Activated naive CD4-positive, alpha-beta T cell treated with Interleukin-2 at 50 U/mL for 16 hours (primary cell): ENCODE measurements around the gene MATR3.

Experiments used
- DNase-seq: peaks from one replicate; pipeline ENCODE4 v3.0.0-alpha.2; 2020

Gene MATR3

DNA sequence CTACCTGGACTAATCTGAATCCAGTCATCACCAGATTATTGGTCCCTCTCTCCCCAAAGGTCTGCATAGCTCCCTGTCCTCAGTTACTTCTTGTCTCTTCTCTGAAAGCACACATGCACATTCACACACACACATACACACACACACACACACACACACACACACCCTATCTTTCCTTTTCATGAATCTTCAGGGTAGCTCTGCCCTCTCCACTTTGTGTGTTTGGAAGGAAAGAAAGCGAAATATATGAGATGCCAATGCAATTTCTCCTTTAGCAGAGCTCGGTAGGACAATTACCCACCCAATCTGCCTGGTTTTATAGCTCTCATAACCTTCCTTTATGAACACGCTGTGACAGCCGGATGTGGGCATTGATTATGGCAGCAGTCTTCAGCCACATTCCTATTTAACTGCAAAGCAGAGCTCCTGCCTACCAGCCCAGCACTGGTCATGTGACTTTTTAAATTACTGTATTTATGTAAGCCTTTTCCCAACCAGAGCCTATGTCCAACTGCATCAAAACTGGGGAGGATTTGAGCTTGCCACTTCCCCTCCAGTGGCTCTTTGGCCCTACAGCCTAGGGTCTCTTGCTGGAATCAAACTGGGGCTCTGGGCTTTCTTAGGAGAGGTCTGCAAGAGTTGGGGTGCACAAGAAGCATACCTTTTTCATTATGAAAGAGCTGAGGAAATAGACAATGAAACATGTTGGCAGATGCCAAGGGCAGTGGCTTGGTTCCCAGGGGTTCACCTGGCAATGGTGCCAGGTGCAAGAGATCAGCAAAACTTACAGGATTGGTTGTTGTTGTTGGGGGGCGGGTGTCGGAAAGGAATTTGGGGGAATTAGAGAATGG is 20.8 kb upstream of the MATR3 start:
- peak; percentile 22 for DNase-seq

DNA sequence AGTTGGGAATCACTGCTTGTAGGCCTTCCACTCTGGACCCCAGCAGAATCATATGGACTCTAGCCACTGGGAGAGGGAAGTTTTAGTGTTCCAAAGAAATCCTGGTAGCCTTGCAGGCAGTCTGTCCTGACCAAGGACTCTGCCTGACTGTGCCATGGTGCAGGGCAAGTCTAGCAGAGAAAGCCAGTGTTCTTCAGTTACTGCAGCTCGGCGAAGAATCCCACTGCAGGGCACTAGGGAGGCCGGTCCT is 20.3 kb upstream of the MATR3 start:
- DNase-seq: no peak

DNA sequence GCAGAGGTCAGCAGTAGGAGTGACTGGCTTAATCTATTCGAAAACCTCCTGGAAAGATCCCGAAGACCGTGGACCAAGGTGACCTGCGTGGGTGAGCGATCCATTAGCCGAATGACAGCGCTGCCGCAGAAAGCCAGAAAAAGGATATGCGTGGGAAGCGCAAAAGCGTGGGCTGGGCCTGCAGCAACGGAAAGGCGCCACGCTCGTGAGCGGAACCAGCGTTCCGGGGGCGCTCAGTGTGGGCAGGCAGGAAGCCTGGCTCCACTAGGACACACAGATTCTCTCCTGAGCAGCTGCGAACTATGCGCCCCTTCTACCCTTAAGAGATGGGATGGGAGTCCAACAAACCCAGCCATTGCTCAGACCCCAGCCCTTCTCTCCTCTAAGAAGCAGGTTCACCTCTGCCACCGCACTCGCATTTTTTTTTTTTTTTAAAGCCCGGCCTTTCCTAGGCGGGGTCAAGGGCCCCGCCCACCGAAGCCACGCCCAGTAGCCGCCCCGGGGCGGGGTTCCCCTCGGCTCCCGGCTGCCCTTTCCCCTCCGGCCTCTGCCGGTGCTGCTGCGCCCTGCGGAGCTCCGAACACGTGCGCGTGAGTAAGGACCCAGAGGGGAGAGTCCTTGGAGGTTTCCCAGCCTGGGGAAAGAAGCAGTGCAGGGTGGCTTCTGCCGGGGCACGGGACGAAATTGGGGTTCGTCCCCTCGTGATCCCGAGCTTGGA is 19.8 kb upstream of the MATR3 start:
- DNase-seq: peak; percentile 88

DNA sequence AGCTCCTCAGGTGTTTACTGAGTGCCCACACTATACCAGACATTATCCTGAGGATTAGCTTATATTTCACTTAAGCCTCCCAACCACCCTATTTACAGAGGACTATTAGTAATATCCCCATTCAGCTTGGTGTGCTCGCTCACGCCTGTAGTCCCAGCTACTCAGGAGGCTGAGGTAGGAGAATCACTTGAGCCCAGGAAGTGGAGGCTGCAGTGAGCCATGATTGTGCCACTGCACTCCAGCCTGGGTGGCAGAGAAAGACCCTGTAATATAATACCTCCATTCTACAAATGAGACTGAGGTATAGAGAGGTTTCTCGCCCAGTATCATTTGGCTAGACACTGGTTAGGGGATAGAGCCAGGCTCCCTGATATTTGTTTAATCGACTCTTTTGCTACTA is 18.0 kb upstream of the MATR3 start:
- DNase-seq: no peak

DNA sequence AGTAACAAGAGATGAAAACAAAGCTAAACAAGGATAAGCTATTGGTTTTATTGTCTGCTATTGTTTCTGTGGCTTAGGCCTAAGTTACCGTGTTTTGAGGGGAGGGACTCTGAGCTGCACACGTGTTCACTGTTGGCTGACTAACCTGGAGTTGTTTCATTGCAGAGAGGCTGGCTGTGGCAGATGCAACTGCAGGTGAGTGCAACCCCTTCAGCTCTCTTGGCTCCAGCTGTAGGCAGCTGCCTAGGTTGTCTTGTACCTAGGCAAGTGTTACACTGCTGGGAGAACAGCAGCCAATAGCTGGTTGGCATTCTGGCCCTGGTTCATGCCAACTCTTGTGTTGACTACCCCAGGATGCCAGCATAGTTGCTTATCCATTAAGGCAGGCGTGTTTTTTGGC is 17.6 kb upstream of the MATR3 start:
- no peak for DNase-seq

DNA sequence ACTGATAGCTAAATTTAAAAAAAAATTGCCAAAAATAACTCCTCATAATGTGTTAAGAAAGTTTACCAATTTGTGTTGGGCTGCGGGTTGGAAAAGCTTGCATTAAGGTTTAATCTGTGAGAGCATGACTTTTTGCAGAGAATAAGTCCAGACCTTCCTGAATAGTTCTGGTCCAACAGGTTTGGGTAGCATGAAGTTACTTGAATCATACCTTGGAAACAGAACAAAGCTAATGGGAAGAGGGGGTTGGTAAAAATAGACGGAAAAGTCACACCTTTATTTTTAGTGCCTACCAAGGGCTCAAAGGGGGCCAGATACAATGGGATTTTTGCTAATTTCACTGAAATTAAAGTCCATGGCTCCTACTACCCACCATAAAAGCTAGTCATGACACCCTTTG is 17.1 kb upstream of the MATR3 start:
- DNase-seq: no peak

DNA sequence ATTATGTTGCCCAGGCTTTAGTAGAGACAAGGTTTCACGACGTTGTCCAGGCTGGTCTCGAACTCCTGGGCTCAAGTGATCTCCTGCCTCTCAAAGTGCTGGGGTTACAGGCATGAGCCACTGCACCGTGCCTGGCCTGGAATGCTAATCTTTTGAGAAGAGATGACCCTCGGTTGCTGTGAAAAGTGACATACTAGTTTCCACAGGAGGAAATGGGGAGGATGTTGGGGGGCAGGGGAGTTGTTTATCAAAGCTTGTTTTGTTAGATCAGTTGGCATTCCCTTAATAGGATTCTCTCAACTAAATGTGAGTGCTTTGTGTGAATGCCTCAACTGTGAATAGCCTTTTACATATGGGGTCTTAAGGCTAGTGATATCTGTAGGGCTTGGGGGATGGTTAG is 16.4 kb upstream of the MATR3 start:
- no peak for DNase-seq

DNA sequence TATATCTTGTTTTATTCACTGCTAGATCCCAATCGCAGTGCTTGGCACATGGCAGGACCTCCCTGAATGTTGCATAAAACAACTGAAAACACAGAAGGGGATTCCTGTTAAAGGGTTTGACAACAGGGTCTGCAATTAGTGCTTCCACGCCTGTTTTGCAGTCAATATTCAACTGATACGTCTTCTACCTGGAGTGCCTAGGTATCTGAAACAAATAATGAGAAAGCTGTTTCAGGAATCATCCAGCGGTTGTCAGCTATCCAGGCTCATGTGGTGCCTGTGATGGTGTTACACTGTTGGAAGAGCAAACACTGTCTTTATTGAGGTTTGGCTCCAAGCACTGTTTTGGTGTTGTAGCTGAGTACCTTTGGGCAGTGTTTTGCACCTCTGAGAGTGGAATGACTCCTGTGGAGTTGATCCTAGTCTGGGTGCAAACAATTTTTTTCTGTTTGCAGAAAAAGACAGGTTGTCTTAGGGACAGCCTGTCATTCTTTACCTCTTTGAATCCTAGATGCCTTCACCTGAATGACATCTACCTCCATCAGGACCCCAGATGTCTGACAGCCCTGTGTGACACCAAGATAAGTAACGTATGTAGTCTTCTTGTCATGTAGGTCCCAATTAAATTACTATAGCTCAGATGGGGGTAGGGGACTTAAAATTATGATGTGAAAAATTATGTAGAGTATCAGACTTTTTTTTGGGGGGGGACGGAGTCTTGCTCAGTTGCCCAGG is 14.8 kb upstream of the MATR3 start:
- DNase-seq: no peak

DNA sequence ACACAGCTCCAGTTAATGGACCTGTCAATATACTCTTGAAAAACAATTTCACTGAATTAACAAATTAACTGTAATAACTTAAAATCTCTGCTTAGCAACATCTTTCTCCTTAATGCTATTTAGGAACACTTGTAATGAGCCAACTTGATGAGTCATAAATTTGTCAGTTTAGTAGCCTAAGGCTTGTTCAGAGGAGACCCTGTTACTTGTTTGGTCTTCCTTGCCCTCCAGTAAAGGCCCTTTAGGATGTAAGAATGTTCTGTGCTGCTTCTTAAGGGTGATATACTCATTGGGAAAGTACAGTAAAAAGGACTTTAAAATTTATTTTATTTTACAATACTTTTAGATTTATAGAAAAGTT is 11.4 kb upstream of the MATR3 start:
- DNase-seq: no peak

DNA sequence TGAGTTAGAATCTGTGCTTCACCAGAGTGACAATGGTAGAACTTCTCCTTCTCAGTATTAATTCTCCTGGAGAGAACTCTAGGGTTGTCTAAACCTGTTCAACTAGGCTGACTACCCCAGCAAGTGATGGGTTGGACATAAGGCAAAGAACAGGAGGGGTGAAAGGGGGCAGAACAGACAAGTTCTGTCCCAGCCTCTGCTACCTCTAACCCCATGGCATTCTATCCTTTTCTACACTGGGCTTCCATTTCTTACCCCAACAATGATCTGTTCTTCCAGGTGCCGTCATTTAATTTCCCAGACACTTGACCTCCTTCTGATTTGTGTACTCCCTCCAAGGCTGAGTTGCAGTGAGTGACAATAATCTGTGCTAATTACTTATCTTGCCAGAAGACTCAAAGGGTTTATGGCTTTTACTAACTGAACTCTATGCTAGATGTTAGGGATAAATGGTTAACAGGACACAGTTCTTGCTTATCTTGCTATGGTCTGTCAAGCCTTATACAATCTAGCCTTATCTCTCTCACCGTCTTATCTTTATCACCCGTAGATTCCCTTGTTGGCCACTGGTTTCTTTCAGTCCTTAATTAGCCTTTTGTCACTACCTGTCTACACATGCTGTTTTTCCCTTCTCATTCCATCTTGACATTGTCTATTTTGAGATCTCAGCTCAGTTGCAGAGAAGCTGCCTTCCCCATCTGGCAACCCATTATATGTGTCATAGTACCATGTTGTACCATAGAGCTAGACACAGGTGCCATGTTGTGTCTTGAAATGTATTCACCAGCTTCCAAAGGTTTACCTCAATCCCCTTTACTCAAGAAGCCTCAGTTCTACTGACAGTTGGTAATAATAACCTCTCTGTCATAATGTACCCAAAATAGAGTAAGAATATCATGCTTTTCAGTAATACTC is 10.0 kb upstream of the MATR3 start:
- no peak for DNase-seq

DNA sequence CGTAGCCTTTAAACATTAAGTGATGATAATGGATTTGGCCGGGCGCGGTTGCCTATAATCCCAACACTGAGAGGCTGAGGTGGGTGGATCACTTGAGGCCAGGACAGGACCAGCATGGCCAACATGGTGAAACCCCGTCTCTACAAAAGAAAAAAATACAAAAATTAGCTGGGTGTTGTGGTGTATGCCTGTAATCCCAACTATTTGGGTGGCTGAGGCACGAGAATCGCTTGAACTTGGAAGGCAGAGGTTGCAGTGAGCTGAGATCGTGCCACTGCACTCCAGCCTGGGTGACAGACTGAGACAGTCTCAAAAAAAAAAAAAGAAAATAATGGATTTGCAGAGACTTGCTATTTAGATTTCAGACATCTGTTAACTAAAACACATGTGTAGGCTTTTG is 9.2 kb upstream of the MATR3 start:
- DNase-seq: no peak

DNA sequence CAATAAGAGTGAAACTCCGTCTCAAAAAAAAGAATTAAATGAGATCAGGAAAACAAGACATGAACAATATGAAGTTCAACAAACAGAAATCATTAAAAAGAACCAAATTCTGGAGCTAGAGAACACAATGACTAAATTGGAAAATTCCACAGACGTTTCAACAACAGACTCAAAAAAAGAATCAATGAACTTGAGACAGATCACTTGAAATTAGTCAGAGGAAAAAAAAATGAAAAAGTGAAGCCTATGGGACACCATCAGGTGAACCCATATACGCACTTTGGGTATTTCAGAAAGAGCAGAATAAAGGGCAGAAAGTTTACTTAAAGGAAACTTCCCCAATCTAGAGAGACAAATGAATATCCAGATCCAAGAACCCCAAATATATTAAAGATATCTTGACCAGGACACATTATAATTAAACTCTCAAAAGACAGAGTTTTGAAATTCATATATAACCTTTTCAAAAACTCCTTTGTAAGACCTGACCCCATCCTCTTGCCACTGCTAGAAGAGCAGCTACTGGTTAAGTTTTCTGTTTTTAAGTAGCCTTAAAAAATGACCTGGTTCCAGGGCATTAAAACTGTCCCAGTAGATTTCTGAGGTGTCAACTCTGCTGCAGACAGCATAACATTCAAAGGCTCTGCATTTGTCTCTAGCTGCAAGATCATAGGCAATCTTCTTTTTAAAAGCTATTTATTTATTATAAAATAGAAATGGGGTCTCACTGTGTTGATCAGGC is 7.7 kb upstream of the MATR3 start:
- DNase-seq: no peak

DNA sequence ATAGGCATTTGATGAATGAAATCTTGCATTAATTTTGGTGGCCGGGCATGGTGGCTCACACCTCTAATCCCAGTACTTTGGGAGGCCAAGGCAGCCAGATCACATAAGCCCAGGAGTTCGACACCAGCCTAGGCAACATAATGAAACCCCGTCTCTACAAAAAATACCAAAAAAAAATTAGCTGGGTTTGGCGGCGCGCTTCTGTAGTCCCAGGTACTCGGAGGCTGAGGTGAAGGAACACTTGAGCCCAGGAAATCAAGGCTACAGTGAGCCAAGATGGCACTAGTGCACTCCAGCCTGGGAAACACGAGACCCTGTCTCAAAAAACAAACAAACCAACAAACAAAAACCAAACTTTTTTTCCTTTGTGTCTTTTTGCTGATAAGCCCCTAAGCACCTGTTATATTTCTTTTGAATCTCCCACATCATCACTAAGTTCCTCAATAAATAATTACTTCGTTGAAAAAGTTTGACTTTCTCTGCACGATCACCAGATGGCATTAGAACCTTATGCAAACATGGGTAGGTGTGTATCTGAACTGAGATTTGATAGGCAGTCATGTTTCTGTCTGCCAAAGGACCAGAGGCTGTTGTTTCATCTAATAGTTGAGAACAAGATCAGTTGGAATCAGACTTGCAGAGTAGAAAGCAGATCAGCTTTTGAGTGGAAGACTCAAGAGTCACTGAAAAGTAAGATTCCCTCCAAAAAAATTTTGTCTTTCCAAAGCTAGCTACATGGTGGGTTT is 5.5 kb upstream of the MATR3 start:
- no peak for DNase-seq

DNA sequence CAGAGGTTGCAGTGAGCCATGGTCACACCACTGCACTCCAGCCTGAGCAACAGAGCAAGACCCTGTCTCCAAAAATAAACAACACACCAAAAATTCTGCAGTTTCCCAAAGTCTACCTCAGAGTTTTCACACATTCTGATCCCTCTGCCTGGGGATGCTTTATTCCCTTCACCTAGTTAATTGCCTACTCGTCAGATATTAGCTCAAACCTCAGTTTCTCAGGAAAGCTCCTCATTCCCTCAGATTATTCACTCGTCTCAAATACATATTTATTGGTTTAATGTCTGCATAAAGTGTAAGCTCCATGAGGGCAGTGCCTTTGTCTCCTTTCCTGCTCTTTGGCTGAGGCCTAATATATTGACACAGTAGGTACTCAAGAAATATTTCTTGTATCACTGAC is 2.5 kb upstream of the MATR3 start:
- no peak for DNase-seq

DNA sequence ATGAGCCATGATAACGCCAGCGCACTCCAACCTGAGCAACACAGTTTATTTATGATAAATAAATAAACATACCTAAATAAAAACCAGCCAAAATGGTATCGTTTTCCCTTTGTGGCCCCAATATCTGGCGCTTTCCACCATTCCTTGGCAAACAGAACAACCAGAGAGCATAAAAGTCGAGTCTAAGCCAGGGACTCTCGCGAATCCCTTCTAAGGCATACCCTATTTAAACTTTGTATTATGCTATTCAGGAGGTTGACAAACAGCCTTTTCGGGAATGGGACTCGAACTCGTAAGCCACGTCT is 386 bp upstream of the MATR3 start:
- no peak for DNase-seq

DNA sequence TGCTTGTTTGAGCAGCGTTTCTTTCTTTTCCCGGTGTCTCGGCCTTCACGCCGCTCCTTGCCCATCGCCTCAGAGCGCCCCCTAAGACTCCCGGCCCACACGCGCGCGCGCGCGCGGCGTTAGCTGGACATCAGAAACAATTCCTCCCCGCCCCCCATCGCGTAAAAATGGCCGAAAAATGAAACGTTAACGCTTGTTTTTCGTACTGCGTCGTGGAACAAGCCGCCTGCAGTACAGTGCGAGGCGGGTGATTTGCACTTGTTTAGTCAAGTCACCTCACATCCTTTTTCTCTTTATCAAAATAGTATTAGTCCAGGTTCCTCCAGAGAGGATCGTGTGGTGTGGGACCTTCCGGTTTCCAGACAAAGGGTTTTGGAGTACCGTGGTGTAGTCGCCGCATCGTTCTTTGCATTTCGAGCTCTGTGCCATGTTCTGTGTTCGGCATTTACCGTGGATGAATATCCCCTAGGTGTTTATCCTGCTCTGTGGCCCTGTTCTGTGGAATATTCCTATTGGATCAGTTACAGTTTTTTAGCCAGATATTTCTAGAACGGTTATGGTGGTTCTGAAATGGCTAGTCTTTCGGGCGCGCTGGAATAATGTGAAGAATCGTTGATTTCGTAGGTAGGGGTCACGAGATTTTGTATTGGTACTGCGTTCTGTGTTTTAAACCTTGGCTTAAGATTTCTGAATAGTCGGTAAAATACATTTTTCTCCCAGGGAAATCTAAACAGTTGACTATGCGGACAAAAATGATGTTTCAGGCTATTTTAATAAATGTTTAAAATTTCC is 1.0 kb downstream of the MATR3 start:
- DNase-seq: peak; percentile 66

DNA sequence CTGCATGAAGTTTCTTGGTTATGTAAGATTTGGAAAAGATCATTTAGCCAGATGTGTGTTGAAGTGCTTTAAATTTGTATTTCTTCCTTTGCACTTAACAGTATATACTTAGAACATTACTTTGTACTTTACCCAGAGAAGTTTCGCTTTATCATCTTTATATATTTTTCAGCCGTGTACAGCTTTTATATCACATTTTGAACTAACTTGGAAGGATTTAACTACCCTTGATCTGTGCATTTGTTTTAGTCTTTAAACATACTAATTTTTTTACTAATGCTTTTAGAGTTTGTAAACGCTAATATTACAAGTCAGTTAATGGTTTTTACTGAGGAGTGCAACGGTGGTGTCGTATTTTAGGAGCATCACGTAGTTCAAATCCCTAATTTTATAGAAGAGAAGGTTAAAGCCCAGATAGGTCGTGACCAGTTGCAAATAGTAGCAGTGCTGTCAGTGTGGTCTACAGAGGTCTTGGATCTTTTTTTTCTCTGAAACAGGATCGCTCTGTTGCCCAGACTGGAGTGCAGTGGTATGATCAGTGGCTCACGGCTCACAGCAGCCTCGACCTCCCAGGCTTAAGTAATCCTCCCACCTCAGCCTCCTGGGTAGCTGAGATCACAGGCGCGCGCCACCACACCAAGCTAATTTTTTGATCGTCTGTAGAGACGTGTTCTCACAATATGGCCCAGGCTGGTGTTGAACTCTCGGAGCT is 2.0 kb downstream of the MATR3 start:
- no peak for DNase-seq

DNA sequence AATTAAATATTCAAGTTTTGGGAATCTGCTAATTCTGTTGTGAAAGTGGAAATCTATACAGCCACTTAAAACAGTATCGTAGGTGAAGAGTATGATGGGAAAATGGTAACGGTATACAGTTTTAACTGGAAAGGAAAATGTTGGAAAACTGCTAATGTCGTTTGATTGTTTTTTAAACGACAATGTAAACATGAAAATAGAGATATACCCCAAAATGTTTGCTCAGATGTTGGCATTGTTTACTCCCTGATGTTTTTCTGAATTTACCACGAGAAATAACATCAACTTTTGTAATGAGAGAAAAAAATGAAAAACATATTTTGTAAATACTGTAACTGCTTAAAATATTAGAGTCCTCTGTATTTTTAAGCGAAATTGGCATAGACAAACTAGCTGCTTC is 2.7 kb downstream of the MATR3 start:
- DNase-seq: no peak

DNA sequence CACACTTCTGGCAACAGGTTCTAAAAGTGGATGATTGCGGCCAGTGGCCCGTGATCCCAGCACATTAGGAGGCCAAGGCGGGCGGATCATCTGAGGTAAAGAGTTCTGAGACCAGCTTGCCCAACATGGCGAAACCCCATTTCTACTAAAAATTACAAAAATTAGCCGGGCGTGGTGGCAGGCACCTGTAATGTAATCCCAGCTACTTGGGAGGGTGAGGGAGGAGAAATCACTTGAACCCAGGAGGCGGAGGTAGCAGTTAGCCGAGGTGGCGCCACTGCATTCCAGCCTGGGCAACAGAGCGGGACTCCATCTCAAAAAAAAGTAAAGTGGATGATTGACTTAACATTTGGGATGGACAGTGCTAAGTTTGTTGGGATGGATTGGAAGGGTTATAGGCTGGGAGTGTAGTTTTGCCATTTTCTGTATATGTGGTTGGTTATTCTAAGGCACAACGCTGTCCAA is 3.4 kb downstream of the MATR3 start:
- no peak for DNase-seq

DNA sequence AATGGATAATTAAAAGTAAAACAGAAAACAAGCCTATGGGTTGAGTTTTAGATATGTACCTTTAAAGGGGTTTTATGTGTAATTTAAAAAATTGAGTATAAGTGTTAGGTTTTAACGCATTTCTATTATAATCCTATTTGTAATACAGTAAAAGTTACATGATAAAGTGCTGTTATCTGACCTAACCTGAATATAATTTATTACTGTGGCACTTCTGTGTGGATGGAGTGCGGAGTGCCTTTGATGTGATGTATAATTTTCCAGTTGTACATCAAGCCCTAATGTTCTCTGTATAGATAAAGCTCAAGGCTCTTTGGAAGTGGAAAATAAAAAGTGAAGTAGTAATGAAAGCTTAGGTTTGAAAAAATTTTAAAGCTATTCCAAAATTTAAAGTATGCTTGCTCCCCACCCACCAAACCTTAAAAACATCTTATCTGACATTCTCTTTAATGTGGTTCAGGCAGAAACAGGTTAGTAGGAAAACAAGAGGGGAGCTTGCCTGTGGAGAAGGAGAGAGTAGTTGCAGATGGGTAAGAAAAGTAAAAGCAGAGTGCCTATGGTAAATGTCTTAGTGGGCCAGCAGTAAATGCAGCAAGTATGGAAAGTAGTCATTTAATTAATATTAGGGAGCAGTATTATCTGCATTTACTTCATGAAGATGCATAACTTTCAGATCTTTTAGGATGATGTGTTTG is 4.0 kb downstream of the MATR3 start:
- DNase-seq: no peak
